ENCODE measurements around the gene IL22RA1.

GRCh38 chr1:24098943-24099638, 43.8 kb downstream of the IL22RA1 start:
- TF ChIP-seq CTCF (IDR thresholded peaks at IDR 0.05) (no peak), EZH2phosphoT487 (IDR thresholded peaks at IDR 0.05) (no peak)
